ENCODE measurements around the gene CNST.

CNST gene

GRCh38 chr1:246640747-246641146 lies 74.5 kb downstream of the CNST start:
- no peak overlapping the region for H2BK12ac ChIP-seq (ENCODE audit: low read length in 2 of 2)
- H2BK5ac ChIP-seq (ENCODE audit: low read depth, low read length, poor library complexity, severe bottlenecking) = no peak overlapping the region
- H3K79me1 ChIP-seq (replicated peaks; ENCODE audit: low read length, poor library complexity, severe bottlenecking) = peaks cover 37% of the 10 kb centered on the region
- no peak overlapping the region for H2BK15ac ChIP-seq (ENCODE audit: low read depth, poor library complexity, severe bottlenecking)
- H3K27me3 ChIP-seq (ENCODE audit: control insufficient read depth in 1 of 2, insufficient read depth in 1 of 2, low read length in 2 of 2) = no peaks in the 10 kb centered on the region
- no peak overlapping the region for H4K91ac ChIP-seq (ENCODE audit: low read length)
- H3K18ac ChIP-seq (ENCODE audit: low read depth in 1 of 2, low read length in 2 of 2) = no peak overlapping the region
- no peak overlapping the region for H3K23ac ChIP-seq (ENCODE audit: low read length in 2 of 2)
- H3K27ac ChIP-seq (ENCODE audit: low read length, poor library complexity, severe bottlenecking) = no peak overlapping the region
- peaks cover 26 to 49% of the 10 kb centered on the region in 2 experiments for H3K36me3 ChIP-seq (ENCODE audit: control insufficient read depth in 1 of 2, insufficient read depth in 2 of 2, low read depth in 1 of 2, low read length in 2 of 2)
- H3K4me1 ChIP-seq (ENCODE audit: control insufficient read depth, insufficient read depth, low read depth, low read length) = no peaks in the 10 kb centered on the region
- no peak overlapping the region for H2AFZ ChIP-seq (ENCODE audit: low read depth, low read length)
- no peak overlapping the region for H3K9ac ChIP-seq (ENCODE audit: low read length)
- H3K4me3 ChIP-seq (ENCODE audit: insufficient read depth in 1 of 2, low read depth in 1 of 2, low read length in 2 of 2) = no peak overlapping the region
- H3K4me2 ChIP-seq (ENCODE audit: low read length, poor library complexity, severe bottlenecking) = no peak overlapping the region
- no peak overlapping the region for H2AK5ac ChIP-seq (ENCODE audit: low read length, severe bottlenecking)
- no peak overlapping the region for H3K14ac ChIP-seq (ENCODE audit: low read length in 2 of 2)
- 100% methylated on average over 1 of the region's 2 CpGs for WGBS
- H3K9me3 ChIP-seq (ENCODE audit: control insufficient read depth, low read length) = no peaks in the 10 kb centered on the region
- H3K4ac ChIP-seq (ENCODE audit: low read depth in 1 of 2, low read length in 2 of 2) = no peak overlapping the region
- no peak for DNase-seq
- no peak overlapping the region for H2BK120ac ChIP-seq (ENCODE audit: low read depth, low read length)
- H4K8ac ChIP-seq (ENCODE audit: low read length) = no peak overlapping the region

- H3K4ac ChIP-seq (ENCODE audit: low read depth in 1 of 2, low read length in 2 of 2) = no peak overlapping the region
Observed at GRCh38 chr1:246641394-246641793, 75.1 kb downstream of the CNST start.

GRCh38 chr1:246642719-246643118 lies 76.5 kb downstream of the CNST start:
- 96% methylated on average over 4 of the region's 6 CpGs for WGBS
- peaks cover 23% of the 10 kb centered on the region for H3K79me1 ChIP-seq (replicated peaks; ENCODE audit: low read length, poor library complexity, severe bottlenecking)
- DNase-seq = no peak

More at GRCh38 chr1:246641394-246641793, 75.1 kb downstream of the CNST start:
- Histone ChIP-seq H2BK5ac (ENCODE audit: low read depth, low read length, poor library complexity, severe bottlenecking) (no peak overlapping the region), H2BK120ac (ENCODE audit: low read depth, low read length) (no peak overlapping the region), H3K9me3 (ENCODE audit: control insufficient read depth, low read length) (no peaks in the 10 kb centered on the region), H2AK5ac (ENCODE audit: low read length, severe bottlenecking) (no peak overlapping the region), H3K27ac (ENCODE audit: low read length, poor library complexity, severe bottlenecking) (no peak overlapping the region), H3K4me3 (ENCODE audit: insufficient read depth in 1 of 2, low read depth in 1 of 2, low read length in 2 of 2) (no peak overlapping the region), H2AFZ (ENCODE audit: low read depth, low read length) (no peak overlapping the region), H2BK12ac (ENCODE audit: low read length in 2 of 2) (no peak overlapping the region), H3K4me2 (ENCODE audit: low read length, poor library complexity, severe bottlenecking) (no peak overlapping the region), H3K27me3 (ENCODE audit: control insufficient read depth in 1 of 2, insufficient read depth in 1 of 2, low read length in 2 of 2) (no peaks in the 10 kb centered on the region), H2BK15ac (ENCODE audit: low read depth, poor library complexity, severe bottlenecking) (no peak overlapping the region), H3K18ac (ENCODE audit: low read depth in 1 of 2, low read length in 2 of 2) (no peak overlapping the region), H3K9ac (ENCODE audit: low read length) (no peak overlapping the region), H3K14ac (ENCODE audit: low read length in 2 of 2) (no peak overlapping the region), H3K4me1 (ENCODE audit: control insufficient read depth, insufficient read depth, low read depth, low read length) (no peaks in the 10 kb centered on the region), H4K8ac (ENCODE audit: low read length) (no peak overlapping the region), H3K36me3 (ENCODE audit: control insufficient read depth in 1 of 2, insufficient read depth in 2 of 2, low read depth in 1 of 2, low read length in 2 of 2) (peaks cover 24 to 46% of the 10 kb centered on the region in 2 experiments), H3K79me1 (replicated peaks; ENCODE audit: low read length, poor library complexity, severe bottlenecking) (peaks cover 34% of the 10 kb centered on the region), H4K91ac (ENCODE audit: low read length) (no peak overlapping the region), H3K23ac (ENCODE audit: low read length in 2 of 2) (no peak overlapping the region)
- WGBS = 94% methylated on average over 2 of the region's 2 CpGs
- no peak for DNase-seq

GRCh38 chr1:246647113-246647512 lies 80.9 kb downstream of the CNST start:
- WGBS = 35% methylated on average over 10 of the region's 10 CpGs

More at GRCh38 chr1:246642719-246643118, 76.5 kb downstream of the CNST start:
- no peak overlapping the region for H4K8ac ChIP-seq (ENCODE audit: low read length)
- no peak overlapping the region for H3K9ac ChIP-seq (ENCODE audit: low read length)
- peaks cover 18 to 33% of the 10 kb centered on the region in 2 experiments for H3K36me3 ChIP-seq (ENCODE audit: control insufficient read depth in 1 of 2, insufficient read depth in 2 of 2, low read depth in 1 of 2, low read length in 2 of 2)
- H2BK120ac ChIP-seq (ENCODE audit: low read depth, low read length) = no peak overlapping the region
- H4K91ac ChIP-seq (ENCODE audit: low read length) = no peak overlapping the region
- H3K9me3 ChIP-seq (ENCODE audit: control insufficient read depth, low read length) = no peaks in the 10 kb centered on the region
- no peak overlapping the region for H2BK5ac ChIP-seq (ENCODE audit: low read depth, low read length, poor library complexity, severe bottlenecking)
- H3K18ac ChIP-seq (ENCODE audit: low read depth in 1 of 2, low read length in 2 of 2) = no peak overlapping the region
- H2BK12ac ChIP-seq (ENCODE audit: low read length in 2 of 2) = no peak overlapping the region
- no peak overlapping the region for H2AK5ac ChIP-seq (ENCODE audit: low read length, severe bottlenecking)
- no peak overlapping the region for H3K4ac ChIP-seq (ENCODE audit: low read depth in 1 of 2, low read length in 2 of 2)
- no peak overlapping the region for H3K23ac ChIP-seq (ENCODE audit: low read length in 2 of 2)
- H2AFZ ChIP-seq (ENCODE audit: low read depth, low read length) = no peak overlapping the region
- H3K27me3 ChIP-seq (ENCODE audit: control insufficient read depth in 1 of 2, insufficient read depth in 1 of 2, low read length in 2 of 2) = no peaks in the 10 kb centered on the region
- H3K4me2 ChIP-seq (ENCODE audit: low read length, poor library complexity, severe bottlenecking) = no peak overlapping the region
- H3K4me1 ChIP-seq (ENCODE audit: control insufficient read depth, insufficient read depth, low read depth, low read length) = peaks cover 4% of the 10 kb centered on the region
- no peak overlapping the region for H3K14ac ChIP-seq (ENCODE audit: low read length in 2 of 2)
- no peak overlapping the region for H2BK15ac ChIP-seq (ENCODE audit: low read depth, poor library complexity, severe bottlenecking)
- H3K4me3 ChIP-seq (ENCODE audit: insufficient read depth in 1 of 2, low read depth in 1 of 2, low read length in 2 of 2) = no peak overlapping the region
- no peak overlapping the region for H3K27ac ChIP-seq (ENCODE audit: low read length, poor library complexity, severe bottlenecking)

More at GRCh38 chr1:246647113-246647512, 80.9 kb downstream of the CNST start:
- no peak overlapping the region for H3K23ac ChIP-seq (ENCODE audit: low read length in 2 of 2)
- no peak overlapping the region for H2AK5ac ChIP-seq (ENCODE audit: low read length, severe bottlenecking)
- no peak overlapping the region for H3K4ac ChIP-seq (ENCODE audit: low read depth in 1 of 2, low read length in 2 of 2)
- peak overlapping the region in 1 of 2 experiments; percentile 74 for H3K4me3 ChIP-seq (ENCODE audit: insufficient read depth in 1 of 2, low read depth in 1 of 2, low read length in 2 of 2)
- H3K18ac ChIP-seq (ENCODE audit: low read depth in 1 of 2, low read length in 2 of 2) = no peak overlapping the region
- H3K27me3 ChIP-seq (ENCODE audit: control insufficient read depth in 1 of 2, insufficient read depth in 1 of 2, low read length in 2 of 2) = no peaks in the 10 kb centered on the region
- peaks cover 7% of the 10 kb centered on the region for H3K79me1 ChIP-seq (replicated peaks; ENCODE audit: low read length, poor library complexity, severe bottlenecking)
- no peak overlapping the region for H4K8ac ChIP-seq (ENCODE audit: low read length)
- H3K36me3 ChIP-seq (ENCODE audit: control insufficient read depth in 1 of 2, insufficient read depth in 2 of 2, low read depth in 1 of 2, low read length in 2 of 2) = peaks cover 8 to 33% of the 10 kb centered on the region in 2 experiments
- no peaks in the 10 kb centered on the region for H3K9me3 ChIP-seq (ENCODE audit: control insufficient read depth, low read length)
- no peak overlapping the region for H2BK12ac ChIP-seq (ENCODE audit: low read length in 2 of 2)
- H2AFZ ChIP-seq (ENCODE audit: low read depth, low read length) = peak overlapping the region; percentile 55
- no peak overlapping the region for H2BK5ac ChIP-seq (ENCODE audit: low read depth, low read length, poor library complexity, severe bottlenecking)
- H3K9ac ChIP-seq (ENCODE audit: low read length) = peak overlapping the region; percentile 86
- H3K27ac ChIP-seq (ENCODE audit: low read length, poor library complexity, severe bottlenecking) = peak overlapping the region; percentile 17
- no peak overlapping the region for H3K4me2 ChIP-seq (ENCODE audit: low read length, poor library complexity, severe bottlenecking)
- H2BK15ac ChIP-seq (ENCODE audit: low read depth, poor library complexity, severe bottlenecking) = no peak overlapping the region
- no peak overlapping the region for H2BK120ac ChIP-seq (ENCODE audit: low read depth, low read length)
- DNase-seq = peak; percentile 79
- peaks cover 4% of the 10 kb centered on the region for H3K4me1 ChIP-seq (ENCODE audit: control insufficient read depth, insufficient read depth, low read depth, low read length)
- no peak overlapping the region for H4K91ac ChIP-seq (ENCODE audit: low read length)
- no peak overlapping the region for H3K14ac ChIP-seq (ENCODE audit: low read length in 2 of 2)
